ENCODE measurements around the gene MIF. TPM values are rescaled to one million over a fixed set of nuclear protein-coding genes. Genes with fewer than 3 reads are reported as not detected.
"Not testable (repeated sequence)": the region's sequence is repeated elsewhere in the genome, so short reads cannot be mapped to it uniquely, and the experiment has no call there.

The MIF gene
- total RNA-seq, 1 donor from 2014 or later: 242 TPM

GRCh38 chr22:23857606-23858483 lies 36.3 kb upstream of the MIF start, which contains the start of gene SLC2A11:
TSS of gene SLC2A11 (plus strand) at chr22:23857875. CDS start at chr22:23858000, 125 bp downstream.
- intact Hi-C loops (cut with micrococcal nuclease): no loop called here
- DNase-seq: peak; percentile 97
- no peaks in the 10 kb centered on the region for H3K9me3 ChIP-seq (replicated peaks)

GRCh38 chr22:23858484-23858815 lies 35.7 kb upstream of the MIF start:
- H3K36me3 ChIP-seq: peaks cover 7% of the 10 kb centered on the region
- H3K9me3 ChIP-seq (replicated peaks): no peaks in the 10 kb centered on the region
- no peak for TF ChIP-seq CTCF (IDR thresholded peaks at IDR 0.05; ENCODE audit: borderline replicate concordance)
- intact Hi-C loops (cut with micrococcal nuclease): no loop called here
- H3K27ac ChIP-seq (replicated peaks): peak overlapping the region; percentile 97
- no peak for DNase-seq
- H3K4me3 ChIP-seq: peak overlapping the region; percentile 89
- no peaks in the 10 kb centered on the region for H3K27me3 ChIP-seq (ENCODE audit: low read depth)
- peaks cover 31% of the 10 kb centered on the region for H3K4me1 ChIP-seq

More at GRCh38 chr22:23857606-23858483, 36.3 kb upstream of the MIF start, which contains the start of gene SLC2A11:
- peak; percentile 52 for TF ChIP-seq CTCF (IDR thresholded peaks at IDR 0.05; ENCODE audit: borderline replicate concordance)
- Histone ChIP-seq H3K4me3 (peak within 1 kb of the TSS; percentile 89), H3K27ac (replicated peaks) (peak within 1 kb of the TSS; percentile 97), H3K4me1 (peaks cover 31% of the 10 kb centered on the region), H3K36me3 (peaks cover 3% of the 10 kb centered on the region), H3K27me3 (ENCODE audit: low read depth) (no peaks in the 10 kb centered on the region)

- H3K4me1 ChIP-seq: peaks cover 37% of the 10 kb centered on the region
- H3K36me3 ChIP-seq: peaks cover 7% of the 10 kb centered on the region
- no peak for TF ChIP-seq CTCF (IDR thresholded peaks at IDR 0.05; ENCODE audit: borderline replicate concordance)
- DNase-seq: no peak
- intact Hi-C loops (cut with micrococcal nuclease): no loop called here
- no peak overlapping the region for H3K27ac ChIP-seq (replicated peaks)
- no peaks in the 10 kb centered on the region for H3K27me3 ChIP-seq (ENCODE audit: low read depth)
- peak overlapping the region; percentile 89 for H3K4me3 ChIP-seq
- no peaks in the 10 kb centered on the region for H3K9me3 ChIP-seq (replicated peaks)
Observed at GRCh38 chr22:23859201-23859600, 35.0 kb upstream of the MIF start.

GRCh38 chr22:23860187-23860586 lies 34.0 kb upstream of the MIF start:
- peaks cover 47% of the 10 kb centered on the region for H3K4me1 ChIP-seq
- intact Hi-C loops (cut with micrococcal nuclease): not testable (repeated sequence)

GRCh38 chr22:23862103-23862502 lies 32.1 kb upstream of the MIF start:
- DNase-seq: no peak
- intact Hi-C loops (cut with micrococcal nuclease): no loop called here
- Histone ChIP-seq H3K9me3 (replicated peaks) (no peaks in the 10 kb centered on the region), H3K27ac (replicated peaks) (no peak overlapping the region), H3K27me3 (ENCODE audit: low read depth) (no peaks in the 10 kb centered on the region), H3K4me3 (no peak overlapping the region), H3K4me1 (peaks cover 38% of the 10 kb centered on the region), H3K36me3 (peaks cover 7% of the 10 kb centered on the region)
- TF ChIP-seq CTCF (IDR thresholded peaks at IDR 0.05; ENCODE audit: borderline replicate concordance): peak; percentile 58

More at GRCh38 chr22:23860187-23860586, 34.0 kb upstream of the MIF start:
- not testable (repeated sequence) for H3K36me3 ChIP-seq; H3K9me3 ChIP-seq (replicated peaks); DNase-seq; H3K27ac ChIP-seq (replicated peaks); H3K27me3 ChIP-seq (ENCODE audit: low read depth); H3K4me3 ChIP-seq

GRCh38 chr22:23864499-23865154 lies 29.6 kb upstream of the MIF start:
- intact Hi-C loops (cut with micrococcal nuclease); H3K4me3 ChIP-seq: not testable (repeated sequence)

More at GRCh38 chr22:23864499-23865154, 29.6 kb upstream of the MIF start:
- peaks cover 16% of the 10 kb centered on the region for H3K4me1 ChIP-seq
- DNase-seq; H3K9me3 ChIP-seq (replicated peaks); H3K27me3 ChIP-seq (ENCODE audit: low read depth): not testable (repeated sequence)
- peak overlapping the region; percentile 65 for H3K27ac ChIP-seq (replicated peaks)
- peaks cover 30% of the 10 kb centered on the region for H3K36me3 ChIP-seq

Data from left ventricle myocardium inferior (tissue), 1 donor.